ENCODE measurements around the gene CLIP4.

The CLIP4 gene

GRCh38 chr2:29112379-29112778 is 2.8 kb upstream of the CLIP4 start:
- Mint-ChIP-seq H3K27ac (no peak overlapping the region), H3K9me3 (no peaks in the 10 kb centered on the region), H3K27me3 (peaks cover 7% of the 10 kb centered on the region), H3K4me3 (no peak overlapping the region), H3K36me3 (ENCODE audit: low read depth) (peaks cover 2% of the 10 kb centered on the region), H3K4me1 (peaks cover 30% of the 10 kb centered on the region)
- DNase-seq: no peak
- ATAC-seq: no peak

GRCh38 chr2:29113027-29113686 is 2.1 kb upstream of the CLIP4 start:
- no peak overlapping the region for H3K27ac Mint-ChIP-seq
- H3K9me3 Mint-ChIP-seq: no peaks in the 10 kb centered on the region
- ATAC-seq (no peak), DNase-seq (no peak)
- H3K27me3 Mint-ChIP-seq: peaks cover 7% of the 10 kb centered on the region
- no peak overlapping the region for H3K4me3 Mint-ChIP-seq
- peaks cover 38% of the 10 kb centered on the region for H3K4me1 Mint-ChIP-seq
- peaks cover 2% of the 10 kb centered on the region for H3K36me3 Mint-ChIP-seq (ENCODE audit: low read depth)

GRCh38 chr2:29113891-29114321 is 1.3 kb upstream of the CLIP4 start:
- no peak for ATAC-seq
- H3K4me1 Mint-ChIP-seq: peaks cover 42% of the 10 kb centered on the region

GRCh38 chr2:29114586-29114945 is 649 bp upstream of the CLIP4 start:
- peak overlapping the region; percentile 84 for H3K4me3 Mint-ChIP-seq
- H3K27ac Mint-ChIP-seq: peak overlapping the region; percentile 96
- ATAC-seq (no peak), DNase-seq (peak; percentile 8)
- no peaks in the 10 kb centered on the region for H3K9me3 Mint-ChIP-seq
- peaks cover 49% of the 10 kb centered on the region for H3K4me1 Mint-ChIP-seq
- peaks cover 6% of the 10 kb centered on the region for H3K27me3 Mint-ChIP-seq
- H3K36me3 Mint-ChIP-seq (ENCODE audit: low read depth): peaks cover 2% of the 10 kb centered on the region

More at GRCh38 chr2:29113891-29114321, 1.3 kb upstream of the CLIP4 start:
- H3K9me3 Mint-ChIP-seq: no peaks in the 10 kb centered on the region
- no peak for DNase-seq
- H3K27me3 Mint-ChIP-seq: peaks cover 7% of the 10 kb centered on the region
- no peak overlapping the region for H3K27ac Mint-ChIP-seq
- peak overlapping the region; percentile 84 for H3K4me3 Mint-ChIP-seq
- peaks cover 2% of the 10 kb centered on the region for H3K36me3 Mint-ChIP-seq (ENCODE audit: low read depth)

- peaks cover 5% of the 10 kb centered on the region for H3K36me3 Mint-ChIP-seq (ENCODE audit: low read depth)
- H3K4me1 Mint-ChIP-seq: peaks cover 50% of the 10 kb centered on the region
- DNase-seq (peak; percentile 52), ATAC-seq (peak; percentile 52)
- H3K4me3 Mint-ChIP-seq: peak overlapping the region; percentile 90
- peak overlapping the region; percentile 91 for H3K27ac Mint-ChIP-seq
- peaks cover 5% of the 10 kb centered on the region for H3K27me3 Mint-ChIP-seq
- H3K9me3 Mint-ChIP-seq: no peaks in the 10 kb centered on the region
Measured at GRCh38 chr2:29115797-29116781, 874 bp downstream of the CLIP4 start.

GRCh38 chr2:29117636-29118303 is 2.6 kb downstream of the CLIP4 start:
- DNase-seq (no peak), ATAC-seq (no peak)
- Mint-ChIP-seq H3K27me3 (peaks cover 5% of the 10 kb centered on the region), H3K36me3 (ENCODE audit: low read depth) (peaks cover 20% of the 10 kb centered on the region), H3K4me1 (peaks cover 52% of the 10 kb centered on the region), H3K9me3 (no peaks in the 10 kb centered on the region), H3K4me3 (peak overlapping the region; percentile 10), H3K27ac (no peak overlapping the region)

GRCh38 chr2:29119211-29119610 is 4.0 kb downstream of the CLIP4 start:
- Mint-ChIP-seq H3K9me3 (peaks cover 9% of the 10 kb centered on the region), H3K27me3 (peaks cover 3% of the 10 kb centered on the region), H3K4me3 (no peak overlapping the region), H3K27ac (no peak overlapping the region), H3K36me3 (ENCODE audit: low read depth) (peaks cover 32% of the 10 kb centered on the region), H3K4me1 (peaks cover 64% of the 10 kb centered on the region)
- ATAC-seq: no peak
- DNase-seq: no peak

- ATAC-seq (no peak), DNase-seq (no peak)
- H3K4me3 Mint-ChIP-seq: no peak overlapping the region
- no peaks in the 10 kb centered on the region for H3K27me3 Mint-ChIP-seq
- H3K9me3 Mint-ChIP-seq: peaks cover 10% of the 10 kb centered on the region
- no peak overlapping the region for H3K27ac Mint-ChIP-seq
- H3K4me1 Mint-ChIP-seq: peaks cover 60% of the 10 kb centered on the region
- H3K36me3 Mint-ChIP-seq (ENCODE audit: low read depth): peaks cover 47% of the 10 kb centered on the region
Measured at GRCh38 chr2:29120846-29121245, 5.6 kb downstream of the CLIP4 start.

GRCh38 chr2:29123617-29124349 is 8.6 kb downstream of the CLIP4 start:
- H3K9me3 Mint-ChIP-seq: peaks cover 10% of the 10 kb centered on the region
- DNase-seq (peak; percentile 7), ATAC-seq (peak; percentile 93)
- H3K4me1 Mint-ChIP-seq: peaks cover 49% of the 10 kb centered on the region
- no peak overlapping the region for H3K27ac Mint-ChIP-seq
- peaks cover 50% of the 10 kb centered on the region for H3K36me3 Mint-ChIP-seq (ENCODE audit: low read depth)
- no peak overlapping the region for H3K4me3 Mint-ChIP-seq
- no peaks in the 10 kb centered on the region for H3K27me3 Mint-ChIP-seq

GRCh38 chr2:29124504-29124903 is 9.3 kb downstream of the CLIP4 start:
- Mint-ChIP-seq H3K27me3 (no peaks in the 10 kb centered on the region), H3K27ac (no peak overlapping the region), H3K9me3 (peaks cover 10% of the 10 kb centered on the region), H3K36me3 (ENCODE audit: low read depth) (peaks cover 52% of the 10 kb centered on the region), H3K4me3 (no peak overlapping the region), H3K4me1 (peaks cover 47% of the 10 kb centered on the region)
- DNase-seq (no peak), ATAC-seq (no peak)

- Mint-ChIP-seq H3K27me3 (no peaks in the 10 kb centered on the region), H3K36me3 (ENCODE audit: low read depth) (peaks cover 32% of the 10 kb centered on the region), H3K27ac (peak overlapping the region; percentile 80), H3K4me3 (peak overlapping the region; percentile 14), H3K4me1 (peaks cover 36% of the 10 kb centered on the region), H3K9me3 (no peaks in the 10 kb centered on the region)
- DNase-seq: no peak
- ATAC-seq: no peak
Measured at GRCh38 chr2:29129586-29130281, 14.5 kb downstream of the CLIP4 start.

- Mint-ChIP-seq H3K4me3 (peak overlapping the region; percentile 34), H3K27me3 (no peaks in the 10 kb centered on the region), H3K36me3 (ENCODE audit: low read depth) (peaks cover 26% of the 10 kb centered on the region), H3K27ac (peak overlapping the region; percentile 80), H3K4me1 (peaks cover 35% of the 10 kb centered on the region), H3K9me3 (no peaks in the 10 kb centered on the region)
- peak; percentile 90 for ATAC-seq
- DNase-seq: peak; percentile 10
Measured at GRCh38 chr2:29130295-29130694, 15.1 kb downstream of the CLIP4 start.

- ATAC-seq (no peak), DNase-seq (no peak)
- Mint-ChIP-seq H3K9me3 (peaks cover 7% of the 10 kb centered on the region), H3K4me1 (peaks cover 13% of the 10 kb centered on the region), H3K27ac (no peak overlapping the region), H3K27me3 (no peaks in the 10 kb centered on the region), H3K4me3 (no peak overlapping the region), H3K36me3 (ENCODE audit: low read depth) (peaks cover 51% of the 10 kb centered on the region)
Measured at GRCh38 chr2:29134933-29135332, 19.7 kb downstream of the CLIP4 start.
